Measurements from ENCODE around the gene TMCC2.

The TMCC2 gene

DNA sequence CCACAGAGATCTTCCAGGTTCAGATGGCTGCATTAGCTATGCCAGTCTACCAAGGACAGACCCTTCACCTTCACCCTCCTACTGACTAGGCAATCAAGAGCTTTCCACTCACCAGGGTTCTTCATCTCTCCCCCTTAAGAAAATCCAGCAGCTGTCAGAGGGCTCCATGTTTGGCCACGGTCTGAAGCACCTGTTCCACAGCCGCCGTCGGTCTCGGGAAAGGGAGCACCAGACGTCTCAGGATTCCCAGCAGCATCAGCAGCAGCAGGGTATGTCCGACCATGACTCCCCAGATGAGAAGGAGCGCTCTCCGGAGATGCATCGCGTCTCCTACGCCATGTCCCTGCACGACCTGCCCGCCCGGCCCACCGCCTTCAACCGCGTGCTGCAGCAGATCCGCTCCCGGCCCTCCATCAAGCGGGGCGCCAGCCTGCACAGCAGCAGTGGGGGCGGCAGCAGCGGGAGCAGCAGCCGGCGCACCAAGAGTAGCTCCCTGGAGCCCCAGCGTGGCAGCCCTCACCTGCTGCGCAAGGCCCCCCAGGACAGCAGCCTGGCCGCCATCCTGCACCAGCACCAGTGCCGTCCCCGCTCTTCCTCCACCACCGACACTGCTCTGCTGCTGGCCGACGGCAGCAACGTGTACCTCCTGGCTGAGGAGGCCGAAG, 13.8 kb downstream of the TMCC2 start:
- DNase-seq = no peak

DNA sequence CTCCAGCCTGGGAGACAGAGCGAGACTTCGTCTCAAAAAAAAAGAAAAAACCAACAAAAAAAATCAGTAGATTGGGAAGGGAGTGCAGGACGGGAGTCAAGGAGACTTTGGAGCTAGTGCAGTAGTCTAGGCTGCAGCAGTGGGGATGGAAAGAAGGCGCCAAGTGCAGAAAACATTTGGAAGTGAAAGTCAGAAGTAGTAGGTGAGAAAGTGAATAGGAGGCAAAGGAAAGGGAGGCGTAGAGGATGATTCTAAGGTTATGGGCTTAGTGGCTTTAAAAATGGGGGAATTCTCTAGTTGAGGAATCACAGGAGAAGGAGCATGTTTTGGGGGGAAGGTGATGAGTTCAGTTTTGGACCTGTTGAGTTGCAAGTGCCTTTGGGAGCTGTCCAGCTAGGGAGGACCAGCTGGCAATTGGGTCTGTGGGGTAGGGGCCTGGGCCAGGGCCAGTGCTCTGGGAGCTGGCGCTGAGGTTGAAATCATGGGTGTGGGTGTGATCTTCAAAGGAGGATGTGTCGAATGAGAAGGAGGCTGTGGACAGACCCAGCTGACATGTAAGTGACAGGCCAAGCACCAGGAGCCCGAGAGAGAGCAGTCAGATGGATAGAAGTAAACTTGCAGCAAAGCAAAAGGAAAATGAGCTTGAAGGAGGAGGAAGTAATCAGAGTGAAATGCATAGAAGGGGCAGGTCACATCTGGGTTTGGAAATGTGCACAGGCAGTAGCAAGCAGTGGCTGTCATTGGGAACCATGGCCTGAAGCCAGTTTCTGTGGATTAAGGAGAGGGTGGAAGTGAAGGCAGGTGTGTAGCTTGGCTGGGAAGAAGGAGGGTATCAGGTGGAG, 15.8 kb downstream of the TMCC2 start:
- no peak for DNase-seq

DNA sequence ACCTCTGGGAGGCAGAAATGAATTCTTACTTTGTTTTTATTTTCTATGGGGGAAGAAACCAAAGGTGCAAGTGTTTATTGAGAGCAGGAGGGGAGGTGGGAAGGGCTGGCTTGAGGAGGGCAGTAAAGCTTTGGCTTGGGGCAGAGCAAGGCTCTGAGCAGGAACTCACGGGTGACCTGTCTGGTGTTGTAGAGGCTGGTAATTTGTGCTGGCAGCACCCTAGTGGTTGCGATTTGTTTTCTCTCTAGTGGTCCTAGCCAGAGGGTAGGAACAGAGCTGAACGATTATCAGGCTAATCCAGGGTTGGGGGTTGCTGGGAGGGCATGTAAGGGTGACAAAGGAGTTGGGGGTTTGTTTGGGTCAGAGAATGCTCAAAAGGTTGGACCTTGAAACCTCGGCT, 16.6 kb downstream of the TMCC2 start:
- no peak for DNase-seq

DNA sequence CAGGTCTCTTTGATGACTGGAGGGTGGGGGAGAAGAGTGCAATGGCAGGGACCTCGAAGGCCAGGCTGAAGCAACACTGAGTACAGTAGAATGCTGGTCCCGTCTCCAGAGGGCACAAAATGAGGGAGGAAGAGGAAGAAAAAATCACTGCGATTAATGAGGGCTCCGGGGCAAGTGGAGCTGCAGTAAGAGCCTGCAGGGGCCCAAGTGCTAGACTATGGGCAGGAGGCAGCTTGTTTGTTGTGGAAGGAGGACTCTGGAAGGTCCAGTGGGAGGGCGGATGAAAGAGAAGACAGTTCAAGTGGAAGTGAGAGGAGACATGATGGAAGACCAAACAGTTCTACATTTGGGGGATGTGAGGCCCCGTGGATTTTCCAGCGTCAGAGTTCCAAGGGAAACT, 17.4 kb downstream of the TMCC2 start:
- DNase-seq = no peak

DNA sequence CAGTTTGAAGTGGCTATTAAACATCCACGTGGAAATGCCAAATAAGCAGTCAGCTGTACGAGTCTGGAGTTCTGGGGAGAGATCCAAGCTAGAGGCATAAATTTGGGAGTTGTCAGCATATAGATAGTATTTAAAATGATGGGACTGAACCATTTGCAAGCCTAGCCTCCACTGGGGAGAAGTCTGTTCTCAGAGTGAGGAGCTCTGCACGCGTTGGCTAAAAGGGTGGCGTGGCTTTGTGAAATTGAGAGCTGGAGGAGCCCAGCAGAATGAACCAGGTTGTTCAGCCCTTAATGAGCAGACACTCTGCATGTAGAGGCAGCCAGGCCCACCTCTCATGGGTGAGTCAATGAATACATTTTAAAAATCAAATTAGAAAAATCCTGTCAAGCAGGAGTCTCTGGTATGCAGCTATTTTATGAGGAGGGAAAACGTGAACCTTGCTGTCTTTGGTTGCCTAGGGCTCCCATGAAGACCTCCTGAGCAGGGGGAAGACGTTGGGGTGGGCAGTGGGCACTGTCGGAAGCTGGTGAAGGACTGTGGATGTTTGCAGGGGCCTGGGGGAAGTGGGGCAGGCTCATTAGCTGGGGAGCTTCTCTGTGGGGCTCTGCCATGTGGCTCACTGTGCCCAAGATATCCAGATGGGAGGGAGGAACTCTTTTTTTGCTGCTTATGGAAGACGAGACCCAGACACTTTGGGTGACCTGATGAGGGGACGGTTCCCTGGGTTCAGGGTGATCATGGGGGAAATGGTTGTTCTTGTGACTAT, 18.8 kb downstream of the TMCC2 start:
- no peak for DNase-seq

DNA sequence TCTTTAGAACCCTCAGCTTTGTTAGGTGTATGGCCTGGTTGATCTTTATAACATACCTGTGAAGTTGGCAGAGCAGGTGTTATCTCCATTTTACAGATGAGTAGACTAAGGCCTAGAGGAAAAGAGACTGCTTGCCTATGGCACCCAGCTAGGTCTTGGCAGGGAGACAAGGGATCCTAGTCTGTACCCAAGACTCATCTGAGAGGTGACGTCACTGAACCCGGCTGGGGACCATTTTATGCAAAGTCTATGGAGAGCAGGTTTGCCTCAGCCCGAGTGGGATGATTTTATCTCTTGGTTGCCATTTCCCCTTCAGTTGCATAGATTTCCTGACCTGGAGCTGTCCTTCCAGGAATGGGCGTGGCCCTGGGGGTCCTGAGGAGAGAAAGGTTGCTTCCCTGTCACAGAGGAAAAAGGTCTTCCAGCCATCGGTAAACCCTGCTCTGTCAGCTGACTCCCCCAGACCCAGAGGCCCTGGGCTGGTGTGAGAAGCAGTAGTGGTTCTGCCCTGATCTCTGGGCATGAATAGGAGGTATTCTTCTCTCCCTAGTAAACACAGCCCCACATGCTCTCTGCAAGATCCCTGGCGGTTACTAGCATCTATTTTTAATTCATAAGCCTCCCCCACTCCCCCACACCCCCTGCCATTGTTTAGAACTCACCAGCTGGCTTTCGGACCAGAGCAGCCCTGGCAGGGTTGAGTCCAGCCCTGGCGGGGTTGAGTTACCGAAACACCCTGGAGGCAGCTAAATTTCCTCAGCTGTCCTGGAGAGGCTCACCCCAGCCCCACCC, 19.6 kb downstream of the TMCC2 start:
- no peak for DNase-seq

DNA sequence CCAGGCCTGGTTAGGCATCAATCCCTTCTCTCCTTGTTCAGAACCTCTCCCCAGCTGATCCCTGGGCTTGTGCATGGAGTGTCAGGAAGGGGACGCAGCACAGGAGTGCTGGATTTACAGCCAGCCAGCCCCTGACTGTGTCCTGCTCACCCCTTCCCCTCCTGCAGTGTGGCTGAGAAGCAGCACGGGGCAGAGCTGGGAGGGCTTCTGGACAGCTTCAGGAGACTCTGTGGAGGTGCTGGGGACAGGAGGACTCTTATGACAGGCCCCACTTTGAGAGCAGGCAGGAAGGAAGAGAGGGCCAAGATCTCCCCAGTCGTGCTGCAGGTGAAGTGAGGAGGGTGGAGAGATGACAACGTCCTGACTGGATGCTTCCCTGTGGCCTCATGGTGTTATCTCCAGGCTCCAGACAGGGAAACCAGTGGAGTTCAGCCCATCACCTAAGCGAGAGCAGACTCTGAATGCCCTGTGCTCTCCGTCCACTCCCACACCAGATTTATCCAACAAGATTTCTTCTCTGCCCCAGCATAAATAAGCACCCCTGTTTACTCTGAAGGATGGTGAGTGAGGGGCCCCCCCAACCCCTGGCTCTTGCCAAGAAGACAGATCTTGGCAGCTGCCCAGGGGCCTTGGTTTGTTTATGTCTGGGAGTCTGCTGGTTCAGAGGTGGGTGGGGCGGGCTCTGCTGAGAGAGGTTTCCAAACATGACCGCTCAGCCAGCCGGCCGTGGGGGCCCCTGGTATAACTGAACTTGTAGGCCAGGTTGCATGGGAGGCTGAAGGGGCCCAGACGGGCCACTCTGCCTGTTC, 21.3 kb downstream of the TMCC2 start:
- peak; percentile 67 for DNase-seq

DNA sequence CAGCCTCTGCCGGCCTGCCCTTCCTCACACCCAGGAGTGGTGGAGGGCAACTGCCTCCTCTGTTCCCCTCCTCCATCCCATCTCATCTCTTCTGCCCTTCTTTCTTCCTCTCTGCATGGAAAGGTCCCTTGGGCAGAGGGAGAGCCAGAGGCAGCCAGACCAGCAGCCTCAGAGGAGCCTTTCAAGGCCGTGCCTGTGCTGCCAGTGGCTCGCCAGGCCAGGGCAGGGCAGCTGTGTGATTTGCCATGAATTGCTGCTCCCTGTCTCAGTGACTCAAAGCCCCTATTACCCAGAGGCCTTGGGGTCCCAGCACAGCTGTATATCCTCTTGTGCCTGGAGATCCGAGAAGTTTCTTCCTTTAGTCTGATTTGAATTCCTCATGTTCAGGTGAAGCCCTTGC, 21.9 kb downstream of the TMCC2 start:
- no peak for DNase-seq

DNA sequence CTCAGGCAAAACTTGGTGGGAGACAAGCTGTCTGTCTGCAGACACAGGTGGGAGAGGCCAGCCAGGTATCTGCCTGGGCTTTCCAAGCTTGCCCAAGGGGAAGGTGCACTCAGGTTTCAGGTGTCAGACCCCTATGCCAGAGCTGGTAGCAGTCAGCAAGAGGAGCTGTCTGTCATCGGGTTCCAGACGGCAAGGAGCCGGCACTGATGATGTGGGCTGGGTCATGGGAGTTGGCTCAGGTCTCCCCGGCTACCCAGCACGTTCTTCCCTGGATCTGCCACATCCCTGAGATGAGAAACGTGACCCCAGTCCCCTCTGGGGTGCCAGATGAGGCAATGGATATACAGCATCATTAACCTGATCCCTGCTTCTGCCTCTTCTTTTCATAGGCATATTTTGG, 23.0 kb downstream of the TMCC2 start:
- DNase-seq = peak; percentile 29

DNA sequence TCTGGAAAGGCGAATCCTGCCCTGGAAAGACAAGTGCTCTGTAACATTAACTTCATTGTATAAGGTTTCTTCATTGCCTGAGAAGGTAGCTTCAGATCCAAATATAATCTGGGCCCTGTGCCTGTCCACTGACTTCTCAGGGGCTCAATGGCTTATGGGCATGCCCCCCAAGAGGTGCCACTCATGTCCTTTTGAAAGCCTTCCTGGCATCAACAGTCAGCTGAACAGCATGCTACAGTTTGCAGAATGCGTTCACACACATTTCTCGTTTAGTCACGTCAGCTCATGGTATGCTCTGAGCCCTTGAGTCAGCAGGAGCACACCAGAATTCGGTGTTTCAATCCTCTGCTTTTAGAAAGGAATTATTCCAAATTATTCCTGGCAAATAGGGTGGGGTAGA, 23.8 kb downstream of the TMCC2 start:
- no peak for DNase-seq

DNA sequence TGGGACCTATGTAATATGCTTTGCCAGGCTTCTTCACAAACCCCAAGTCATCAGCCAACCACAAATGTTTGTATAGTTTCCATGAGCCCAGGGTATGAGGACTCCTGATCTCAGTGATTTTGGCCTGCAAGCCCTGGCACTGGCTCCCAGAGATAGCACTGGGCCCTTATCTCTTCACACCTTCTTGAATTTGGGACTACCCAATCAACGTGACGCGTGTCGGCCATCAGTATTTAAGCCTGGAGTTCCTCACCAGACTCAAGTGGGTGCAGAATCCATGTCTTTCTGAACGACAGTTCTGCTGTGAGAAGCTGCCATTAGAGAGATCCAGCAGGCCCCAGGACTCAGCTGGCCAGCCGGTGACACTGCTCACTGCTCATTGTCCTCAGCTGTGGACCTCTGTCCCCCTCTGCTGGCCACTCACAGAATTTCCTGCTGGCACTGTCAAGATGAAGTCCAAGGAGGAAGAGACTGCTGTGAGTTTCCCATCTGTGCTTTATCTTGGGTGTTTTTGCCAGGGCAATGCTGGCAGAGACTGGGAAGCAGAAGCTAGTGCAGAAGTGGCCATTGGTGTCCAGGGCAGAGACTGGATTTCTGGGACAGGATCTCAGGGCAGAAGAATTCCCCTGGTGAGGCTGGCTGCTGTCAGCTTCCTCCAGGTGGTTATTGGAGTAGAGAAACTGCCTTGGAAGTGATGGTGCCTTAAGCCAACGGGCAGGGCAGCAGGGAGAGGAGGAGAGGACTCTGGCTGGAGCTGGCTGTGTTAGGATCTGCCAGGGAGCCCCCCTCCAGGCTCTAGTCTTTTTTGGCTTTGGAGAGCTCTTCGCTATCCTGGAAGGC, 28.4 kb downstream of the TMCC2 start:
- peak; percentile 57 for DNase-seq

DNA sequence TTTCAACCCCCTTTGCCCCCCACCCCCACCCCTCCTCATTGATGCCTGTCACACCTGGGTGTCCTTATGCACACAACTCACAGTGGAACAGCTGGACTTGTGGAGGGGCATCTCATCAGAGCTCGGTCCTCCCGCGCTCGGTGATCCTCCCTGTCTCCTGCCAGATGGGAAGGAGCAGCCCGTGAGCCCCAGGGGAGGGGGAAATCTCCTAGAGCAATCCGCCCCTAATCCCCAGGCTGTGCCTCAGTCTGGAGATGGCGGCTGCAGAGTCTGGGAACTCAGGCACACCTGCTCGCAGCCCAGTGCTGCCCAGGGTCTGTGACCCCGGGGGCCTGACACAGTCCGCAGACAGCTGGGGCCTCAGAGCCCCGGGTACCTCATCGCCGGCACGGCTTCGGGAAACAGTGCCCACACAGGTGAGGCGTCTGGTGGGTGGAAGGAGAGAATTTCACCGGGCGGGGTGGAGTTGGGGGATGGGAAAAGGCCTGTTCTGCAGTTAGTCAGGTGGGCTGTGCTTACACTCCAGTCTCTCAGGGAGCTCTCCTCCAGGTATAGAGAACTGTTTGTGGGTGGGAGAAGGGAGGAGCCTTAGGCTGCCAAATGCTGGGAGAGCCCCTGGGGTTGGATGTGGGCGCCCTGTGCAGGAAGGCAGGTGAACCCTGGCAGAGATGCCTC, 29.3 kb downstream of the TMCC2 start:
- no peak for DNase-seq

DNA sequence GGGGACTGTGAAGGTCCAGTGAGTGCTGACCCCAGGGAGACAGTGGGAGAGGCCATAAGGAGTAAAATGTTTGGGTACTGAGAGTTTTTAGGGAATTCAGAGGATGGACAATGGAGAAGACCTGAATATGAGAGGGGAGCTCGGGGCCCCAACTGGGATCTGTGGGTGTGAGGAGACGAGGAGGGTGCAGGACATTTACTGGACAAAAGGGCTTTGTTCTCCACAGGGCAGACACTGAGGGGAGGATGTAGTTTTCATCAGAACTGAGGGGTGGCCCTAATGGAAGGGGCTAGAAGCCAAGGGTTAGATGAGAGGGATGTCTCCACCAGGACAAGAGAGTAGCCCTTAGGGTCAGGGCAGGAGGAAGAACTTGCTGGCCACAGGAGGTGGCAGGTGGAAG, 30.0 kb downstream of the TMCC2 start:
- no peak for DNase-seq

DNA sequence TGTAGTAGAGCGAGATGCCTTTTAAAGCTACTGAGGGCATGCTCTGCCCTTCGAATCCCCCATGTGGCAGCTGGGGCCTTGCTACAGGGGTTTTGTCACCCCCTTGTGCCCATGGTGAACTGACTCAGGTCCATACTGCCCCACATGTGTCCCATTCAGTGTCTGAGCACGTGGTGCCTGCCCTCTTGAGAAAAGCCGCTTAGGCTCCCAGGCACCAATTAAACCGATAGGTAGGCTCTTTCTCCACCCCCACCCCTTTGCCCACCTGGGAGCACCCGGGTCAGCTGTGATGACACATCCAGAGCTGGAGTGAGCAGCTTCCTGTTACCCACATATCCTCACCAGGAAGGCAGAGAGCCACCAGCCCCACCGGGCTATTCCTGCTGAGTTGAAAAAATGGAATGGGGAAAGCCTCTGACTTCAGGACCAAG, 30.5 kb downstream of the TMCC2 start:
- no peak for DNase-seq

DNA sequence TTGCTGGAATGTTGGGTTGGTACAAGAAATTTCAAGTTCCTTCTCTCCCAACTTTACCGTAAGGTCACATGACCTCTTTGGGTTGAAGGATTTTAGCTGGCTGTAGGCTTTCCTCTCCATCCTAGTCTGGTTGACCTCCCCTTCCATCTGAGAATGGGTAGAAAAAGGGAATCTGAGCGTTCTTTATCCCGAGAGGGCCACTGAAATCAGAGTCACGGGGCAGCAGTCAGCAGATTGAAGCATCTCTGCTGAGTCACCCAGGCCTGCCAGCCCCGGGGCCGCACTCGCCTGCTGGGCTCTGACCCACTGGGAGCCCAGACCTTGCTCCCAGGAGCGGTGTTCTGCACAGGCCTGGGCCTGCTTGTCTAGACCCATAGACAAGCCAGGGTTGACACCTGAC, 31.0 kb downstream of the TMCC2 start:
- DNase-seq = no peak

DNA sequence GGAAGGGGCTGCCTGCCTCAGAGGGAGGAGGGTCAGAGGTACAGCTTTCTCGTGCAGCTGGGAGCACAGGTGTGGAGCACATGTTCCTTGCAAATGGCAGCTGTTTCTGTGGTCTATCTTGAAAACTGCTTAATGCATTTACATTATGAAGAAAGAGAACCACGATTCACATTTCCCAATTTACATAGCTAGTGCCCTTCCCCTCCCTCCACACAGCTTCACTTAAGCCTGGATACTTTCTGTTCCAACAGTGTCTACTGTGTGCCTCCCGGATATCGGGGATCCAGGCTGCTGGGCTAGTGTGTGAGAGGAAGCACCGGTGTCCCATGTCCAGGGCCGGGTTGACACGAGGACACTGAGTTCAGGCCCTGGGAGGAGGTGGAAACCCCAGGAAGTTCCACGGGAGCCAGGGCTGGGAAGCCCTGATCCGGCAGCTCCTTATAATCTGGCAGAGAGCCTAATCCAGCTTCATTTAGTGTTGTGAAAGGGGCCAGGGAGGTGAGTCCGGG, 31.6 kb downstream of the TMCC2 start:
- no peak for DNase-seq

DNA sequence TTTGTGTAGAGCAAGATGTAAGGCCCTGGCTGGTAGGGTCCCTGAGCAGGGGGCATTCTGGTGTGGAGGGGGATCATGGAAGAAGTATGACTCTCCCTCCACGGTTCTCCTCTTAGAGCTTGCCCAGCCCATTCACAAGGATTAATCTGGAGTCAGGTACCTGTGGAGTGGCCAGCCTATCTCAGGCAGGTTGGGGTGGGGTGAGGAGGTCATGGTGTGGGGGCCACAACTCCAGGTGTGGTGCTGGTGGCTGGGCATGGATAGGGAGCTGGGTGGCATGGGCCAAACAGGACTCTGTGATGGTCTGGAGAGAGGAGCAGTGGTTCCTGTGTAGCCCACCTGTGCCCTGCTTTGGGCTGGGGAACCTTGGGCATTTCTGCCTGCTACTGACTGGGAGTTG, 32.3 kb downstream of the TMCC2 start:
- DNase-seq = no peak

DNA sequence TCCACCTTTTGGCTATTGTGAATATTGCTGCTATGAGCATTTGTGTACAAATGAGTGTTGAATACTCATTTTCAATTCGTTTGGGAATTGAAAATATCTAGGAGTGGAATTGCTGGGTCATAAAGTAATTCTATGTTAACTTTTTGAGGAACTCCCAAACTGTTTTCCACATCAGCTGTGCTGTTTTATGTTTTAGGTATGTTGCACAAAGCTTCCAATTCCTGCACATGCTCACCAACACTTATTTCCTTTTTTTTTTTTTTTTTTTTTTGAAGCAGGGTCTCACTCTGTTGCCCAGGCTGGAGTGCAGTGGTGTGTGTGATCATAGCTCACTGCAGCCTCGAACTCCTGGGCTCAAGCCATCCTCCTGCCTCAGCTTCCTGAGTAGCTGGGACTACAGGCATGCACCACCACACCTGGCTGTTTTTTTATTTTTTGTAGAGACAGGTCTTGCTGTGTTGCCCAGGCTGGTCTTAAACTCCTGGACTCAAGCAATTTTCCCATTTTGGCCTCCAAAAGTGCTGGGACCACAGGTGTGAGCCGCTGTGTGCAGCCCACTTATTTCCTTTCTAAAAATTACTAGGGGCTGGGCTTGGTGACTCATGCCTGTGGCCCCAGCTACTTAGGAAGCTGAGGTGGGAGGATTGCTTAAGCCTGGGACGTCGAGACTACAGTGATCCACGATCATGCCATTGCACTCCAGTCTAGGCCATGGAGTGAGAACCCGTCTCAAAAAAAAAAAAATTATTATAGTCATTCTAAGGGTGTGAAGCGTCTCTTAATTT, 33.4 kb downstream of the TMCC2 start:
- DNase-seq = no peak

DNA sequence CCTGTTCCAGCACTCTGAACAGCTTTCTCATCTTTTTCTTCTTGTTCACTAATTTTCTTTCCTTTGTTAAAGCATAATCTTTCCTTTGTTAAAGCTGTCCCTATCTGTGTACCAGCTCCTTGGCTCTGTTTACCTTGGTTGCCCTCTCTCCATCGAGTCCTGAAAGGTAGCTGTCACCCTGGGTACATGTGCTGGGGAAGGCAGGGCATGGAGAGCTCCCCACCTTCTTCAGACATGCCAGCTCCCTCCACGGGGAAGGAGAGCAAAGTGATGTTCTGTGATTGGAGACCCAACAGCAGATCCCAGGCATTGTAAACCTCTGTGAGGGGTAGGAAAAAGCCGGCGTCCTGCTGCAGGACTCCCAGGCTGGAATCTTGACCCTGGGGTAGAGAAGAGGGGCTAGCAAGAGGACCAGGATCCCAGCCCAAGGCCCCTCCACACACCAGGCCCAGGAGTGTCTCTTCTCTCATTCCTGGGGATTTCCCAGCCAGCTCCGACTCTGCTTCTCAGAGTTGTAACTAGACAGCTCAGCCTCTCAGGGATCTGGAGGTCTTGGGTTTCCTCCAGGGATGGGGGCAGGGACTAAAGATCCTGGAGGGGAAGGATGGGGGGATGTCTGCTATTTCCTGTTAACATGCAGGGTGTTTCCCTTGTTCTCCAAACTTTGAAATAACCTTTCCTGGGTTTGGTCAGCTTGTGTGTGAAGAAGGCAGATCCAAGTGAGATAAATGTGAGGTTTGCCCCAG, 34.4 kb downstream of the TMCC2 start:
- no peak for DNase-seq
